Cardiac fibroblast (primary cell): ENCODE measurements around the gene ZNF362.

Experiments used
- DNase-seq, 2 donors: peaks; one replicate each; pipeline versions ENCODE4 v3.0.0 to v3.0.0-alpha.2; 2010; ENCODE audit warnings: low read depth in 2 of 2
- H3K4me3 ChIP-seq, 2 donors: replicated peaks in 1 of 2; 1 replicate in 1 of 2; 2 replicates in 1 of 2; pipeline ENCODE4 v1.5.1; 2011; ENCODE audit warnings: low read depth in 2 of 2, low read length in 2 of 2, mild to moderate bottlenecking in 2 of 2, moderate library complexity in 1 of 2
- TF ChIP-seq, protein P1 (sequence below): IDR thresholded peaks from one replicate; pipeline ENCODE4 v1.5.1; 2011; ENCODE audit warnings: low read depth, mild to moderate bottlenecking, low read length, inconsistent platforms

ZNF362 gene

DNA sequence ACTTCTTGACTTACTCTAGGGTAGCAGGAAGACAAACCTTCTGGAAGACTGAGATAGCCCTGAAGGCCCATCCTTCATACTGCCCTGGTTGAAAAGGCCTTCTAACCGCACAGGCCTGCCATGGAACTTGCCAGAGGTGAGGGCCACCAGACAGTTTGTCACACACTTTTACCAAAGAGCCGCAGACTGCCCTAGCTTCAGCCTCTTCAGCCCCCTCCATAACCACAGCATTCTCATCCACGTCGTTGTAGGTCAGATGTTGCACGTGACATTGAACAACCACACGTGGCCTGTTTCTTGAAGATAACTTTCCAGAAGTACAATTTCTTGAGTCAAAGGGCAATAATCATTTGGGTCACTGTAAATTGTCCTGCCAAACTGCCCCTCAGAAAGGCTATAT, 18.9 kb downstream of the ZNF362 start:
- DNase-seq: no peak
- no peak overlapping the region for H3K4me3 ChIP-seq
- TF ChIP-seq, protein P1, sequence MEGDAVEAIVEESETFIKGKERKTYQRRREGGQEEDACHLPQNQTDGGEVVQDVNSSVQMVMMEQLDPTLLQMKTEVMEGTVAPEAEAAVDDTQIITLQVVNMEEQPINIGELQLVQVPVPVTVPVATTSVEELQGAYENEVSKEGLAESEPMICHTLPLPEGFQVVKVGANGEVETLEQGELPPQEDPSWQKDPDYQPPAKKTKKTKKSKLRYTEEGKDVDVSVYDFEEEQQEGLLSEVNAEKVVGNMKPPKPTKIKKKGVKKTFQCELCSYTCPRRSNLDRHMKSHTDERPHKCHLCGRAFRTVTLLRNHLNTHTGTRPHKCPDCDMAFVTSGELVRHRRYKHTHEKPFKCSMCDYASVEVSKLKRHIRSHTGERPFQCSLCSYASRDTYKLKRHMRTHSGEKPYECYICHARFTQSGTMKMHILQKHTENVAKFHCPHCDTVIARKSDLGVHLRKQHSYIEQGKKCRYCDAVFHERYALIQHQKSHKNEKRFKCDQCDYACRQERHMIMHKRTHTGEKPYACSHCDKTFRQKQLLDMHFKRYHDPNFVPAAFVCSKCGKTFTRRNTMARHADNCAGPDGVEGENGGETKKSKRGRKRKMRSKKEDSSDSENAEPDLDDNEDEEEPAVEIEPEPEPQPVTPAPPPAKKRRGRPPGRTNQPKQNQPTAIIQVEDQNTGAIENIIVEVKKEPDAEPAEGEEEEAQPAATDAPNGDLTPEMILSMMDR: no peak

DNA sequence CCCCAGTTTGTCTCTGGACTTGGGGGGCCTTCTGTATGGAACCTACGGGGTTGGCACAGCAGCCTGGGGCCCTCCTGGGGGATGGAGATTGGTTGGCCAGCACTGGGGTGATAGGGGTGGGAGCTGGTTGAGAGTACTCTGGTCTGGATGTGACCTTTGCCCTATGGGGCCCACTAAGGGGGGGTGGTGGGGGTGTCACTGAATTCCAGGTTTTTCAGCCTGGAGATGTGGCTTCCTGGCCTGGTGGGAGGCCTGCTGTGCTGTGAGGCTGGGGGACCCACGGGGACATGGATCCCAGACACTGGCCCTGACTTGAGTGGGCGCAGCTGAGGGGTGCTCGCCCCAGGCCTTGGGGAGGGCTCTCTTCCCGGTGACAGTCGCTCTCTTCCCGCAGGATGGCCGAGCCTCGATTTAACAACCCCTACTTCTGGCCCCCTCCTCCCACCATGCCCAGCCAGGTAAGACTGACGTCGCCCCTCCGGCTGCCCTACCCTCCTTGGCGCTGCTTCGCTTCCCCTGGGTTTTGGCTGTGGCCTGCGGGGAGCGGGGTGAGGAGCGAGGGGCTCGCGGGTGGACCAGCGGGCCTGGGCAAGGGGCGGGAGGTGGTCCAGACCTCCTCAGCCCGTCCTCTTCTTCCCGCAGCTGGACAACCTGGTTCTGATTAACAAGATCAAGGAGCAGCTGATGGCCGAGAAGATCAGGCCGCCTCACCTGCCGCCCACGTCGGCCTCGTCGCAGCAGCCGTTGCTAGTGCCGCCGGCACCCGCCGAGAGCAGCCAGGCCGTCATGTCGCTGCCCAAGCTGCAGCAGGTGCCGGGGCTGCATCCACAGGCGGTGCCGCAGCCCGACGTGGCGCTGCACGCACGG, 19.6 kb downstream of the ZNF362 start:
- TF ChIP-seq, protein P1: no peak
- H3K4me3 ChIP-seq: no peak overlapping the region
- DNase-seq: no peak

DNA sequence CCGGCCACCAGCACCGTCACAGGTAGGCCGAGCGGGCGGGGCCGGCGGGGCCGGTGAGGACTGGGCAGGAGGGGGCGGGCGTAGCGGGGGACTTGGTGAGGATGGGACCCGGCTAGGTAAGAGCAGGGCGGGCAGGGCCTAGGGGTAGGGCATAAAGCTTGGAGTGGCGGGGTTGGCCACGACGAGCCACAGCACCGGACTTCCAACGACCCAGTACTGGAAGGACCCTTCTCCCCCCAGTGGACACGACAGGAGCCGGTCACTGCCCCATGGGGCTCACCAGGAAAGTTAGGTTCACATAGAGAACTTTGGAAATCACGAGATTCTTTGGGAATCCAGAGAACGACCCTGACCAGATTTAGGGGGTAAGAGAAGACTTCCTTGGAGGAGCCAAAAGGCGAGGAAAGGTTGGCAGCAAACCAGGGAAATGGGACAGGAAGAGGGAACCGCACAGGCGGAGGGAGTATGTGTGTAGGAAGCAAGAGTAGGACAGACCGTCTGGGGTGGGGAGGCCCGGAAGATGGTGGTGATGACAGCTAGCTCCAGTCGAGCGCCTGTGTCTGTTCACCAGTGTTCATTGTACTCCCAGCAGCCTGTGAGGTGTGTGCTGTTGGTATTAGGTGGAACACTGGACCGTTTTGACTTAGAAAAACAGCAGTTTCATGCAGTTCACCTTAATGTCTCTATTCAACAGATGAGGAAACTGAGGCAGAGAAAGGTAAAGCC, 20.4 kb downstream of the ZNF362 start:
- no peak for DNase-seq
- TF ChIP-seq, protein P1: no peak
- no peak overlapping the region for H3K4me3 ChIP-seq

DNA sequence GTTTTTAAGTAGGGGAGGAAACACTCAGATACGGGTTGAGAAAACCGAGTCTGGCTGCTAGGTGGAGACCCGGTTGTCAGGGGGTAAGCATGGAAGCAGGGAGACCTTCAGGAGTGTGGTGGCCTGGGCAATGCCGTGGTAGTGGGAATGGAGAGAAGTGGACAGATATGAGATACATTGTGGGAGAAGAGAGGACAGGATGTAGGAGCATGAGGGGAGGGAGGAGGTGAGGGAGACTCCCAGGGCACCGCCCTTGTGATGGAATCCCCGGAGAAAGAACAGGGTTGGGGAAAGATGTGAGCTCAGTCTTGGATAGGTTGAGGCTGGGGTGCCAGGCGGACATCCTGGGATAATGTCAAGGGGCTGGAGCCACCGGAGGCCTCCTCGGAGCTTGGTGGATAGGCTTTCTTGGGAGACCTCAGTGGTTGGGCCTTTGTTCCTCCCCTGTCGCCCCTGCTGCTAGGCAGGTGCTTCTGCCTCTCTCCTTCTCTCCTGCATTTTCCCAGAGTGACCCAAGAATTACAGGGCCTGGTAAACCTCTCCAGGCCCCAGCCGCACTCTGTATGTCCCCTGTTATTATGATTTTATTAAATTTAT, 21.3 kb downstream of the ZNF362 start:
- TF ChIP-seq, protein P1: no peak
- no peak for DNase-seq
- no peak overlapping the region for H3K4me3 ChIP-seq

DNA sequence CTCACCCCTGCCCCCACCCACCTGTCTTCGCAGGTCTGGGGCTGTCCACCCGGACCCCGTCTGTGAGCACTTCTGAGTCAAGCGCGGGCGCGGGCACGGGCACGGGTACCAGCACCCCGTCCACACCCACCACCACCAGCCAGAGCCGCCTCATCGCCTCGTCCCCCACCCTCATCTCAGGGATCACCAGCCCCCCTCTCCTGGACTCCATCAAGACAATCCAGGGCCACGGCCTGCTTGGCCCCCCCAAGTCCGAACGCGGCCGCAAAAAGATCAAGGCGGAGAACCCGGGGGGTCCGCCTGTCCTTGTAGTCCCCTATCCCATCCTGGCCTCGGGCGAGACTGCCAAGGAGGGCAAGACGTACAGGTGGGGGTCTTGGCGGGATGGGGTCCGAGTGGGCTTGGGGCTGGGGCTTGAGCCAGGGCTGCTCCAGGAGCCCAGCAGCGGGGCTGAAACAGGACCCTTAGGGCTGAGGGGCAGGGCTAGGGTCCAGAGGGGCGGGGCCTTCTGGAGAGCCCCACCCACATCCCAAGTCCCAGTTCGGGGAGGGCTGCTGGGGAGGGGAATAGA, 23.9 kb downstream of the ZNF362 start:
- no peak for DNase-seq
- TF ChIP-seq, protein P1: no peak
- H3K4me3 ChIP-seq: no peak overlapping the region

DNA sequence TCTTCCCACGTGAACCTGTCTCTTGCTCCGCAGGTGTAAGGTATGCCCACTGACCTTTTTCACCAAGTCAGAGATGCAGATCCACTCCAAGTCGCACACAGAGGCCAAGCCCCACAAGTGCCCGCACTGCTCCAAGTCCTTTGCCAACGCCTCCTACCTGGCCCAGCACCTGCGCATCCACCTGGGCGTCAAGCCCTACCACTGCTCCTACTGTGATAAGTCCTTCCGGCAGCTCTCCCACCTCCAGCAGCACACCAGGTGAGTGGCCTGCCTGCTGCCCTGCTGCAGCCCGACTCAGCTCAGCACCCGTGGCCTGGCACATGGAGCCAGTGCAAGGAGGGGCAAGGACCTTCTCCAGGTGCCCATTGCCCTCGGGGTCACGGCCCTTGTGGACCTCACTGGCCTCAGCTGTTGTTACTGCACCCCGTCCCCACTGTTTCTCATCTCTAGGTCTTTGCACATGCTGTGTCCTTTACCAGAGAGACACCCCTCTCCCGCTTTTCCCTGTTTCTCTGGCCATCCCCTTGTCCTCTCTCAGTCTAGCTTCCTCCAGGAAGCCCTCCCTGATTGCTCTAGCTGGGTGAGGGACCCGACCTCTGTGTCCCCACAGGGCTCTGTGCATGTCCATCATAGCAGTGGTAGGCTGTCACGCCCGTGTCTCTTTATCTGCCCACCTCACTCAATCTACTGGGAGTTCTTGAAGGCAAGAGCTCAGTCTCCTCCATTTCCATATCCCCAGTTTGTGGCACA, 25.4 kb downstream of the ZNF362 start:
- H3K4me3 ChIP-seq: no peak overlapping the region
- no peak for DNase-seq
- TF ChIP-seq, protein P1: no peak
